HEK293 (cell line): ENCODE measurements around the gene TNRC6A.

Experiments
- CTCF ChIA-PET: fragments of 350-600 bp; formaldehyde crosslinking; extraction: SDS; loops from one replicate; lab custom pipeline; 2021; ENCODE audit warnings: antibody characterized with exemption; lab: Yijun Ruan, JAX
- POLR2A ChIA-PET: fragments of 300-600 bp; formaldehyde crosslinking; extraction: SDS; loops from one replicate; lab custom pipeline; 2020; ENCODE audit warnings: antibody characterized with exemption, inconsistent platforms; lab: Yijun Ruan, JAX
- H3K27ac ChIP-seq: fragments of 200-500 bp; sonication (Bioruptor generic); 2 replicates; pipeline ENCODE4 v1.5.1; 2014; ENCODE audit warnings: low read depth, low read length, control low read depth, inconsistent platforms; ENCODE audit errors: extremely low read depth
- H3K36me3 ChIP-seq, 2 experiments: fragments of 200-500 bp in 1 of 2; sonication (Bioruptor generic) in 1 of 2; 1 replicate in 1 of 2; 2 replicates in 1 of 2; pipeline ENCODE4 v1.5.1; 2014 to 2017; ENCODE audit warnings: inconsistent platforms in 2 of 2, low read length in 2 of 2; ENCODE audit not compliant: control insufficient read depth in 2 of 2, insufficient read depth in 1 of 2
- H3K4me1 ChIP-seq: fragments of 200-500 bp; sonication (Bioruptor generic); 2 replicates; pipeline ENCODE4 v1.5.1; 2014; ENCODE audit warnings: mild to moderate bottlenecking, low read length, inconsistent platforms; ENCODE audit not compliant: control insufficient read depth, insufficient read depth
- H3K4me3 ChIP-seq: 2 replicates; pipeline ENCODE4 v1.5.1; 2011; ENCODE audit warnings: low read depth, mild to moderate bottlenecking, control low read depth, low read length, moderate library complexity
- H3K9me3 ChIP-seq: fragments of 200-500 bp; sonication (Bioruptor generic); 2 replicates; pipeline ENCODE4 v1.5.1; 2014; ENCODE audit warnings: low read depth, low read length, inconsistent platforms; ENCODE audit not compliant: control insufficient read depth, insufficient read depth
- BCL6B ChIP-seq: fragments of 450-650 bp; formaldehyde crosslinking; IDR thresholded peaks from 2 replicates; pipeline ENCODE4 v1.5.1; 2017; ENCODE audit warnings: missing biosample characterization, missing genetic modification characterization
- HOXC10 ChIP-seq: sonication (generic); formaldehyde crosslinking; IDR thresholded peaks from 2 replicates; pipeline ENCODE4 v1.8.1; 2023; ENCODE audit warnings: mild to moderate bottlenecking, missing genetic modification reagents
- KLF16 ChIP-seq: fragments of 450-650 bp; formaldehyde crosslinking; IDR thresholded peaks from 2 replicates; pipeline ENCODE4 v1.5.1; 2017; ENCODE audit warnings: missing biosample characterization, missing genetic modification characterization
- KLF17 ChIP-seq: fragments of 450-650 bp; formaldehyde crosslinking; IDR thresholded peaks from 2 replicates; pipeline ENCODE4 v1.5.1; 2016; ENCODE audit warnings: missing biosample characterization, missing genetic modification characterization
- MYNN ChIP-seq: fragments of 450-650 bp; formaldehyde crosslinking; IDR thresholded peaks from 2 replicates; pipeline ENCODE4 v1.5.1; 2016; ENCODE audit warnings: missing biosample characterization, missing genetic modification characterization, borderline replicate concordance
- OSR2 ChIP-seq: fragments of 450-650 bp; formaldehyde crosslinking; IDR thresholded peaks from 2 replicates; pipeline ENCODE4 v1.5.1; 2016; ENCODE audit warnings: missing biosample characterization, missing genetic modification characterization
- TSHZ1 ChIP-seq: fragments of 450-650 bp; formaldehyde crosslinking; IDR thresholded peaks from 2 replicates; pipeline ENCODE4 v1.5.1; 2016; ENCODE audit warnings: missing biosample characterization, missing genetic modification characterization, borderline replicate concordance
- WT1 ChIP-seq: fragments of 450-650 bp; formaldehyde crosslinking; IDR thresholded peaks from 2 replicates; pipeline ENCODE4 v1.5.1; 2016; ENCODE audit warnings: missing biosample characterization, missing genetic modification characterization
- ZFP37 ChIP-seq: fragments of 450-650 bp; formaldehyde crosslinking; IDR thresholded peaks from 2 replicates; pipeline ENCODE4 v1.5.1; 2016; ENCODE audit warnings: missing biosample characterization, missing genetic modification characterization
- ZNF2 ChIP-seq: fragments of 450-650 bp; formaldehyde crosslinking; IDR thresholded peaks from 2 replicates; pipeline ENCODE4 v1.5.1; 2016; ENCODE audit warnings: missing biosample characterization, missing genetic modification characterization
- ZNF274 ChIP-seq, 2 experiments: fragments of 200-500 bp in 1 of 2; fragments of 450-650 bp in 1 of 2; sonication (Bioruptor generic) in 1 of 2; formaldehyde crosslinking in 1 of 2; IDR thresholded peaks; 2 replicates each; pipeline versions ENCODE4 v1.5.1 to v1.6.1; 2014 to 2016; ENCODE audit warnings: borderline replicate concordance in 1 of 2, inconsistent platforms in 1 of 2, low read length in 1 of 2, missing biosample characterization in 1 of 2, missing genetic modification characterization in 1 of 2
- ZNF335 ChIP-seq: fragments of 450-650 bp; formaldehyde crosslinking; conservative IDR thresholded peaks from 2 replicates; pipeline ENCODE4 v1.5.1; 2016; ENCODE audit warnings: missing biosample characterization, missing genetic modification characterization
- ZNF48 ChIP-seq: fragments of 450-650 bp; formaldehyde crosslinking; IDR thresholded peaks from 2 replicates; pipeline ENCODE4 v1.5.1; 2016; ENCODE audit warnings: missing biosample characterization, missing genetic modification characterization
- ZNF518A ChIP-seq: fragments of 450-650 bp; formaldehyde crosslinking; conservative IDR thresholded peaks from 2 replicates; pipeline ENCODE4 v1.5.1; 2016; ENCODE audit warnings: low read depth, missing biosample characterization, missing genetic modification characterization
- ZNF544 ChIP-seq: fragments of 450-650 bp; formaldehyde crosslinking; IDR thresholded peaks from 2 replicates; pipeline ENCODE4 v1.5.0; 2017; ENCODE audit warnings: missing biosample characterization, missing genetic modification characterization
- ZNF571 ChIP-seq: fragments of 450-650 bp; formaldehyde crosslinking; IDR thresholded peaks from 2 replicates; pipeline ENCODE4 v1.5.0; 2017; ENCODE audit warnings: missing biosample characterization, missing genetic modification characterization
- ZNF639 ChIP-seq: fragments of 450-650 bp; formaldehyde crosslinking; IDR thresholded peaks from 2 replicates; pipeline ENCODE4 v1.5.1; 2016; ENCODE audit warnings: missing biosample characterization, missing genetic modification characterization
- ZNF658 ChIP-seq: fragments of 450-650 bp; formaldehyde crosslinking; IDR thresholded peaks from 2 replicates; pipeline ENCODE4; 2016; ENCODE audit warnings: missing biosample characterization, missing genetic modification characterization
- ZNF664 ChIP-seq: fragments of 450-650 bp; formaldehyde crosslinking; IDR thresholded peaks from 2 replicates; pipeline ENCODE4 v1.5.1; 2016; ENCODE audit warnings: missing biosample characterization, missing genetic modification characterization
- ZNF76 ChIP-seq: fragments of 450-650 bp; formaldehyde crosslinking; IDR thresholded peaks from 2 replicates; pipeline ENCODE4; 2016; ENCODE audit warnings: low read depth, missing biosample characterization, missing genetic modification characterization, borderline replicate concordance
- ZNF776 ChIP-seq: fragments of 450-650 bp; formaldehyde crosslinking; IDR thresholded peaks from 2 replicates; pipeline ENCODE4 v1.5.0; 2017; ENCODE audit warnings: missing biosample characterization, missing genetic modification characterization, borderline replicate concordance
- ZNF792 ChIP-seq: fragments of 450-650 bp; formaldehyde crosslinking; IDR thresholded peaks from 2 replicates; pipeline ENCODE4 v1.5.1; 2016; ENCODE audit warnings: missing biosample characterization, missing genetic modification characterization
- ZNF843 ChIP-seq: fragments of 450-650 bp; formaldehyde crosslinking; IDR thresholded peaks from 2 replicates; pipeline ENCODE4 v1.5.1; 2016; ENCODE audit warnings: missing biosample characterization, missing genetic modification characterization
- ZXDB ChIP-seq: fragments of 450-650 bp; formaldehyde crosslinking; IDR thresholded peaks from 2 replicates; pipeline ENCODE4 v1.5.1; 2016; ENCODE audit warnings: missing biosample characterization, missing genetic modification characterization

Gene TNRC6A

GRCh38 chr16:24820522-24820921 is 91.1 kb downstream of the TNRC6A start:
- CTCF ChIA-PET, result interaction anchor here (0.6 kb wide), 1 partner anchor 144 kb away, joined by 3 read pairs; no protein-coding TSS in a partner anchor
- no peak overlapping the region for H3K4me3 ChIP-seq
- H3K4me1 ChIP-seq, result no peaks in the 10 kb centered on the region
- no peaks in the 10 kb centered on the region for H3K9me3 ChIP-seq
- TF ChIP-seq ZFP37, result no peak
- TF ChIP-seq ZNF48, result no peak
- TF ChIP-seq ZNF544, result no peak
- TF ChIP-seq ZNF335, result no peak
- no peak for TF ChIP-seq ZNF518A (tag by site-specific recombination)
- TF ChIP-seq KLF17, result no peak
- TF ChIP-seq ZNF843 (tag by site-specific recombination), result no peak
- no peak for TF ChIP-seq ZNF664 (tag by site-specific recombination)
- TF ChIP-seq ZNF776 (tag by site-specific recombination), result no peak
- no peak for TF ChIP-seq ZNF792 (tag by site-specific recombination)
- TF ChIP-seq ZNF639 (tag by site-specific recombination), result no peak
- no peak for TF ChIP-seq ZNF571 (tag by site-specific recombination)
- POLR2A ChIA-PET, result no interaction called here
- H3K27ac ChIP-seq, result no peak overlapping the region
- peaks cover 19 to 93% of the 10 kb centered on the region in 2 experiments for H3K36me3 ChIP-seq

- no peaks in the 10 kb centered on the region for H3K9me3 ChIP-seq
- POLR2A ChIA-PET, result no interaction called here
- H3K27ac ChIP-seq, result no peak overlapping the region
- CTCF ChIA-PET, result interaction anchor here (0.6 kb wide), 1 partner anchor 291 kb away, joined by 3 read pairs; no protein-coding TSS in a partner anchor
- H3K36me3 ChIP-seq, result peaks cover 13 to 93% of the 10 kb centered on the region in 2 experiments
- no peak overlapping the region for H3K4me3 ChIP-seq
- H3K4me1 ChIP-seq, result no peaks in the 10 kb centered on the region
- TF ChIP-seq WT1 (tag by site-specific recombination), result no peak
- no peak for TF ChIP-seq ZNF658 (tag by site-specific recombination)
- TF ChIP-seq OSR2, result no peak
- TF ChIP-seq ZXDB (tag by site-specific recombination), result no peak
- no peak for TF ChIP-seq ZNF2 (tag by site-specific recombination)
- no peak for TF ChIP-seq ZNF274 (IDR thresholded peaks at IDR 0.05; ENCODE audit: low read length)
- TF ChIP-seq ZNF274 (tag by site-specific recombination; IDR thresholded peaks at IDR 0.05; ENCODE audit: borderline replicate concordance), result no peak
- TF ChIP-seq BCL6B (tag by site-specific recombination), result no peak
- no peak for TF ChIP-seq KLF16 (tag by site-specific recombination)
- no peak for TF ChIP-seq TSHZ1 (tag by site-specific recombination)
- TF ChIP-seq HOXC10, result no peak
- TF ChIP-seq ZNF76, result no peak
- TF ChIP-seq MYNN, result no peak
Measured at GRCh38 chr16:24821129-24821528, 91.7 kb downstream of the TNRC6A start.
